ENCODE data around the gene ADD3.
"Not testable (repeated sequence)": the region's sequence is repeated elsewhere in the genome, so short reads cannot be mapped to it uniquely, and the experiment has no call there.

ADD3 gene

DNA sequence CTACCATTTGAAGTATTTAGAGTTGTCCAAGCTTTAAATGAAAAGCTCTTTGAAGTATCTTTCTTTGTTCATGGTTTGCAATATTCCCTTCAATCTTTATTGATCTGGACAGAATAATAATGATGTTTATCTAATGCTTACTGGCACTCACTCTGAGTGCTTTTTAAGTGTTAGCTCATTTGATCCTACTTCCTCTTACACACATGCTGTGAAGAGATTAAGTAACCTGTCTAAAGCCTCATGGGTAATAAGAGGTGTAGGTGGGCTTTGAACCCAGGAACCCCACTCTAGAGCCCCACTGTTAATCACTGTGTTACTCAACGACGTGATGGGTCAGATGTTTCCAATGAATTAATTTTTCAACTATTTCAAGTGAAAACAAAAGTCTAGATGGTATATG, 31.1 kb upstream of the ADD3 start:
- DNase-seq, result no peak

DNA sequence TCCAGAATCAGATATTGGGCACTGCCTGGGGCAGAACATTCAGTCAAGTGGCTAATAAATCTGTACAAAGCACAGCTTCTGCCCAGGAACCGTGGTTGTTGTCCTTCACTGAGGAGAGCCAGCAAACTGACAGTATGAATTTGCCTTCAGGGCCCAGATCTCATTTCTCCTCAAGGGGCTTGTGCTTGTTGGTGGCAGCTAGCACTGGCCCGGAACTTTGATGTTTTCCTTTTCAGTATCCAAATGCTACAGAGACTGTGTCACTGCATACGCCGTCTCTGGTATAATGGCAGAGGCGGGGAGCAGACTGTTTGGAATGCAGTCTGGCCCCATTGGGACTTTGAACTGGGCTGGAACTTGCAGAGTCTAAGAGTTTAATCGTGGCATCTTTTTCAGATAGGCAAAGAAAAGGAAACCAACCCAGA, 30.4 kb upstream of the ADD3 start:
- no peak for DNase-seq

DNA sequence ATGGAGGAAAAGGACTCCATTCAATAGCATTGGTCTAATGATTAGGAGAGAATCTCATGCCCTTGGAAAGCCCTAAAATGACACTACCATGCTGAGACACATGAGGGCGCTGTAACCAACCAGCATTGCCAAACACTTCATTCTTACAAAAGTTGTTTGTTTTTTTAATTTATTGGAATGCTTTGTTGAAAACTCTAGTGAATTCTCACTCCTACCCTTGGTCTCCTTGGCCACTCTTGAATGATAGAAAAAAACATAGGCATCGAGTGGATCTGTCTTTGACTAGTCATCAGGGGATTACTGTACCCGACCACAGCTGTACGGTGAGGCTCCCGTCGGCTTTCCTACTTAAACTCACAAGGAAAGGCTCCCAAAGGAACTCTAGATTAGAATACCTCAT, 29.3 kb upstream of the ADD3 start:
- no peak for DNase-seq

DNA sequence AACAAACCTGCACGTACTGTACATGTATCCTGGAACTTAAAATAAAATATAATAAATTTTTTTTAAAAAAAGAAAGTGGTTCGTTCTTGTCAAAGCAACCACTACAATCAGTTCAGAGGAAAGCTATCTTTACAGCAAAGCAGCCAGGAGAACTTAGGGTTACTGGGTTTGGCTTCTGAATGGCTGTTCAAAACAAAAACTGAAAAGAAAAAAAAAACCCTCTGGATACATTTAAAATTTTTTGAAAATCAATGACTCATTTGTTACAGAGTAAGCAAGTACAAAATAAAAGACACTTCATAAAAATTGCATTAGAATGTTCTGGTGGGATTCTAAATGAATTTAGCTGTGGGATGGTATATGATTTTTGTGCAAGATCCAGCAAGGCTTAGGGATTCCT, 28.6 kb upstream of the ADD3 start:
- no peak for DNase-seq

DNA sequence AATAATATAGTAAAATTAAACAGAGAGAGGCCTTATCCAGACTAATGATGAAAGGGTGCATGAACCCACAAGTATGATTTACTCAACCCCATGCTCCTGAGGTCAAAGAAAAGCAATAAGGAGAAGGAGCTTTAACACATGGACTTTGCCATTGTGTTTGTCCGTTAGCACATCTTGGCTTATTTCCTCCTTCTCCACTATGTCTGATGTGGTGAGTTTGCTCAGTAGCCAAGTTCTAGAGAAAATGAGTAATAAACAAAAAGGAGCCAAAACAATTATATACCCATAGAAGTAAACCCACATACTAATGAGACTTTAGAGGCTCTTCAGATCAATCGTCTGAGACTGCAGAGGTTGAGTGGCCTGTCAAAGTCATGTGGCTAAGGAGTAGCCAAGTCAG, 26.1 kb upstream of the ADD3 start:
- no peak for DNase-seq

DNA sequence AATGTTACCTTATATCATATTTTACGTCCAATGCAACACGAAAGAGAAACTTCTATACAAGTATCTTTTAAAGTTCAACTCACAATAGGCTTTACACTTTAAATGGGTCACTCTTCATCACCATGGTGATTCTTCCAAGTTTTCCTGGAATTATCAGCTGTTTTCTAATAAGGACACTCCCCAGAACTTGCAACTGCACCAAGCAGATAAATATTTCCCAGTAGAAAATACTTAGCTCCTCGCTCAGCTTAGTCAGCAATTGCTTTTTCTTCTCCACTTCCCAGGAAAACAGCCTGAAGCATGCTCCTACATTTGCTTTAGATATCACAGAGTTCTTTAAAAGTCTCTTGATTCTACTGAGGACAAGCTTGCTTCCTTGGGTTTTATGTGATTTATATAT, 25.7 kb upstream of the ADD3 start:
- DNase-seq, result no peak

DNA sequence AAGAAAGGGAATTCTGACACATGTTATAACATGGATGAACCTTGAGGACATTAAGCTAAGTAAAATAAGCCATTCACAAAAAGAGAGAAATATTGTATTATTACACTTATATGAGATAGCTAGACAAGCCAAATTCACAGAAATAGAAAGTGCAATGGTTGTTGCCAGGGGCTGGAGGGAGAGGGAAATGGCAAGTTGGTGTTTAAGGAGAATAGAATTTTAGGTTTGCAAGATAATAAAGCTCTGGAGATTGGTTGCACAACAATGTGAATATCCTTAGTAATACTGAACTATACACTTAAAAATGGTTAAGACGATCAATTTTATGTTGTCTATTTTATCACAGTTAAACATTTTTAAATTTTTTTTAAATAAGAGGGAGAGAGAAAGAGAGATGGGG, 25.0 kb upstream of the ADD3 start:
- no peak for DNase-seq

DNA sequence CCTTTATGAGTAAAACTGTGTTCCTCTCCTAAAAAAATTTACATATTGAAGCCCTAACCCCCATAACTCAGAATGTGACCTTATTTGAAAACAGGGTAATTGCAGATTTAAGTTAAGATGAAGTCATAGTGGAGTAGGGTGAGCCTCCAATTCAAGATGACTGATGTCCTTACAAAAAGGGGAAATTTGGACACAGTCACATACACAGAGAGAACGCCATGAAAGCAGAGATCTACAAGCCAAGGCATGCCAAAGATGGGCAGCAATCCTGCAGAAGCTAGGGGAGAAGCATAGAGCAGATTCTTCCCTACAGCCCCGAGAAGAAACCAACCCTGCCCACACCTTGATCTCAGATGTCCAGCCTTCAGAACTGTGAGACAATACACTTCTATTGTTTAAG, 23.8 kb upstream of the ADD3 start:
- no peak for DNase-seq

DNA sequence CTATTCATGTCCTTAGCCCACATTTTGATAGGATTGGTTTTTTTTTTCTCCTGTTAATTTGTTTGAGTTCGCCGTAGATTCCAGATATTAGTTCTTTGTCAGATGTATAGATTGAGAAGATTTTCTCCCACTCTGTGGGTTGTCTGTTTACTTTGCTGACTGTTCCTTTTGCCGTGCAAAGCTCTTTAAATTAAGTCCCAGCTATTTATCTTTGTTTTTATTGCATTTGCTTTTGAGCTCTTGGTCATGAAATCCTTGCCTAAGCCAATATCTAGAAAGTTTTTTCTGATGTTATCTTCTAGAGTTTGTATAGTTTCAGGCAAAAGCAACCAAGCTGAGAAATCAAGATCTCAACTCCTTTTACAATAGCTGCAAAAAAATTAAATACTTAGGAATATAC, 22.0 kb upstream of the ADD3 start:
- DNase-seq, result not testable (repeated sequence)

DNA sequence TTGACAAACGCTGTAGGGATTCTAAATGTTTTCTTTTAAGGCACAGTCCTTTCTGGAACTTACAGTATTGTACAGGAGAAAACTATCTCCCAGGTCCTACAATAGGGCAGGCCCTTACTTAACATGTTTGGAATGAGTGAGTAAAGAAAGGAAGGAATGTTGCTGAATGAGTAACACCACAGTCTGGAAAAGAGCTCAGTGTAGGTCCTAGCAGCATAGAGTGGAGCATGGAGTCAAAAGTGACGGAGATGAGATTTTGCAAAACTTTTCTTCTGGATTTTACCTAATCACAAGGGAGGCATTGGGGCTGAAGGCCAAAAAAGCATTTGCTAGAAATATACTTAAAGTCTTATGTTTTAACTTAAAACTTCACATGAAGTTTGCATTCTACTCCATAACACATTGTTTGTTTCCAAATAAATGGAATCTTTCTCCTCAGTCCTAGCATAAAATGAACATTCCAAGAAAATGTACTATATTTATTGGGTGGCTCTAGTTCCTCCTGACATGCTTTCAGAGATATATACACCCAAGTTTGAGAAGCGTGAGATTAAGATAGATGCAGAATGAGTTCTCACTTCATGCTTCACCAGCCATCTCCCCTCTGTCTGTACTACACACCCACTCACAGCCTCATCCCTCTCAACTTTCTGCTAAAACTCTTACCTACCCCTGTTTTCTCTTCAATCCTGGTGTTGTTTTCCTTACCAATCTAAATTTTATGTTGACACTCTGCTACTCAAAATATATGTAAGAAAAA, 20.2 kb upstream of the ADD3 start:
- DNase-seq, result no peak

DNA sequence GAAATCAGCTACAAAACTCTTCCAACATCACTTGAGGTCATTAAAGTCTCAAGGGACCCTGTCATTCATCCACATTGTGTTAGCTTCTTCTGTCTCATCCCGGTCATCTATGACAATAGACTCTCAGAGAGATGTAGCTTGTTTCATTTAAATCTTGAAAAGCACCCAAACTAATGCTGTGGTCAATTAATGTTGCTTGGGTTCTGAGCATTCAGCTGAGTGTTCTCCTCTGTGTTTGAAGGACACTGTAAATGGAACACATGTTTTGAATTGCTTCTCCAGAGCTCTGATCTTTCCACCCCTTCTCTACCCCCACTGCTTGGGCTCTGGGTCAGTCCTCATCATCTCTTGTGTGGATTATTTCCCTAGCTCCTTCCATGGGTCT, 19.6 kb upstream of the ADD3 start:
- no peak for DNase-seq

DNA sequence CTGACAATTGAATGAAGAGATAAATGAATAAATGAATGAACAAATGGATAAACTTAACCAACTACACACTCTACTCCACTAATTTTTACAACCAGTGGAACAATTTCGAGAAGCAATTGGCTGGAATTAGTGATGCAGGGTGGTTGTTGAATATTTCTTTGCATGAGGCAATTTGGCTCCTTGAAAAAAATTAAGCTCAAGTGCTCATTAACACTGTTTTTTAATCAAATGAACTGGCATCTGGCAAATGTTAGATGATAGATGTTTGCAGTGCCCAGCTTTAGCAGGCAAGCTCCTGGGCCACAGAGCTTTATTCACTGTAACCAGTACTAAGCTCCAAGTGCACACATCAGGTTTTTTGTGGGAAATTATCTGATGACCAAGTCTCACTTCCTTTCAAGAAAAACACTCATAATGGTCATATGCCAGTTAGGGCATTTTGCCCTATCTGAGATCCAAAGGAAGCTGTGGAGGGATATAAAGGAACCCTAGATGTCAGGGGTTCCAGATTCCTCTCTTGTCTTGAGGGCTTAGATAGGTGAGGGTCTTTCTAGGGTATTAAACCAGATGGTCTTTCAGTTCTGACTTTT, 16.4 kb upstream of the ADD3 start:
- DNase-seq, result no peak

DNA sequence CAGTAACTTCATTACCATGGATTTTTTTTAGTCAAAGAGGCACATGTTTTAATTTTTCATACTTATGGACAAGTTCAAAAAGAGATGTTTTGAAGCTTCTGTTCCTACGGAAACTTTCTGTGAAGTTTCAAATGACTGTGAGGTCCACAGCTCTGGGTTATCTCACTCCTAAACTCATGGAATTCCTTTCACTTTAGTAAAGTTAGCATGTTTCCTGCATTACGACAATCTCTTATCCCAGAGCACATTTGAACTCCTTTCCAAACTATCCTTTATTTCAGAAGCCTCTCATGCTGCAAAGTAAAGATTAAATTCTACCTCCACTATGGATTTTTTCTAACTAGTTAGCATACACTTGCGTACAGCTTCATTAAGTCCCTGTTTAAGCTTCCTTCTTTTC, 15.3 kb upstream of the ADD3 start:
- DNase-seq, result no peak

DNA sequence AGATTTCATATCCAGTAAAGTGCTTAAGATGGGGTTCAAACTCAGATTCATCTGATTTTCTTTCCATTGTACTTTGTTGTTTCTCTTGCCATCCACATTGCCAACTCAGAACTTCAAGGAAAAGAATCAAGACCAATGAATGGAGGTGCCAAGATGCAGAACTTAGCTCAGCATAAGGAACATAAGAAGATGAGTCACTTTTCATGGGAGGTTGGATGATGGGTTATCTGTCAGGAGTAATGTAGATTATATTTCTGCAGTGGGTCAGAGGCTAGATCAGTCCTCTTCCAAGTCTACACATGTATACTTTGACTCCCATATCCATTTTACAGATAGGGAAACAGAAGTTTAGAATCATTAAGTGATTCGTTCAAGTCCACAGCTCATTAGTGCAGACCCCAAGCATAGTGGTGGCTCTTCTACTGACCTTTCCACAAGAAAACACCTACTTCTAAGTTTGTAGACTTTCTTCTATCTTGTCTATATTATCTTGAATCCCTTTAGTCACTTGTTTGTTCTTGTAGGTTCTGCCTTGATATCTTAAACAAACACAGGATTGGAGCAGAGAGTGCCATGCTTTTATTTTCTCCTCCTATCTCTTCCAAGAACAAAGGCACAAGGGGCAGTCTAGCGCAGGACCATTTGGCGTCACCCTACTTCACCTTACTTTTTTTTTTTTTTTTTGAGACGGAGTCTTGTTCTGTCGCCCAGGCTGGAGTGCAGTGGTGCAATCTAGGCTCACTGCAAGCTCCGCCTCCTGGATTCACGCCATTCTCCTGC, 14.0 kb upstream of the ADD3 start:
- DNase-seq, result no peak

DNA sequence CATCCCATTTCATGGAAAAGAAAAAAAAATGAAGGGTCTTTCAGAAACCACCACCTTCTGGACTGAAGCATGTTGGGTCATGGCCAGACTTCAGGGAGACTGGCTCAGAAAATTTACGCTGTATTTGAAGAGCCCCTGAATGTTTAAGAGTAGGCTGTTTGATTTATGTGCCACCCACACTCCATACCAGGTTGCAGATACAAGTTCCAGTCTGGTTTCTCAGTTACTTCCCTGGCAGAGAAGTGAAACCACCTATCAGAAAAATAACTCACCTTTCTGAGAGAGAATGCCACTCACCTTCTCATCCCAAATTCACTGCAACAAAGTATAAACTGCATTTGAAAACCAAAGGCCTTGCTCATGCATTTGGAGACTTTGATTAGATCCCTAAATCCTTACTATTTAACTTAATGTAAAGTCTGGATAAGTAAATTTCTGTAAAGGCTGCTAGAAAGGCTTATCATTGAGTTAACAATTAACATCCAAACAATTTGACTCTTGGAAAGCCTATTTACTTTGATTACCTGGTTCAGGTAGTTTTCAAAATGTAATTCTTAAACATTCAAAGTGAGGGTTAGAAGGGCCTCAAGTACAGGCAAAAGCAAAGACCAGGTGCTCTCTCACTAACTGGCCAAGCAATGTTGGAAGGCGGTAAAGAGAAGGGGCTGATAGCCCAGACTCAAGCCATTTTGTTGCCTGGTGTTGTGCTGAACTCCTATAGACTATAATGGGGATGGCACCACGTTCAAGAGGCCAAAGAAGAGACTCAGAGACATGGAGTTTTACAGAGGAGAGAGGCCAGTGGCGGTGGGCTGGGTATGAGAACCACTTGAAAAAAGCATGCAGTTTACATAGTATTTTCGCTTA, 12.8 kb upstream of the ADD3 start:
- DNase-seq, result no peak

DNA sequence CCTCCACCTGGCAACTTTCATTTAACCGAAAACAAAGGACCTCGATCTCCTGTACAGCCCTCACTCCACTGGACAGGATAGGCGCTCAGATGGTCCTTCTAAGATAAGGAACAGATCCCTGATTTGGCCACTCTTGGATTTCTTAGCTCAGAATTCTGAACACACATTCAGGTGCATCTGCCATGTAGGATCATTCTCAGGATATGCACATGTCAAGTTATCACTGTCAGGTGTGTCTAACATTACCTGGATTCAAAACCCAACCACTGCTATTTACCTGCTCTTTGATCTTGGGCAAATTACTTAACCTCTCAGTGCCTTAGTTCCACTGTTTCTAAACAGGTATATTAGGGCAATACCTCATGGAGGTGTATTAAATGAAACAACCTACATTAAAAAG, 12.2 kb upstream of the ADD3 start:
- DNase-seq, result no peak

DNA sequence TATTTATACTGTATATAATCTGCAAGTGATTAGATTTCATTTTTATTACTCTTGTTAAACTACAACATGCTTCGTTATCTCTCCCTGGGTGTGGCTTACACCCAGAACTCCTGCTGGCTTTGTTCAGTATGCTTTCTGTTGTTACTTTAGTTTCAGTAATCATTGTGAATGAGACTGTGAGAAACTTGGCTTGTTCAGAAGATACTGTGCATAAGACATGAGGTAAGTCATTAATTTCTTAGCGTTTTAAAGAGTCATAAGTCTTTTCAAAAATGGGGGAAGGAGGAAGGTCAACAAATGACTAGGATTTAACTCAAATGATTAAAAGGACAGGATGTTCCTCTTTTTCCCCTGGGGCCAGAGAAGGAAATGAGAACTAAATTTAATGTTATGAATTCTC, 11.6 kb upstream of the ADD3 start:
- DNase-seq, result no peak

DNA sequence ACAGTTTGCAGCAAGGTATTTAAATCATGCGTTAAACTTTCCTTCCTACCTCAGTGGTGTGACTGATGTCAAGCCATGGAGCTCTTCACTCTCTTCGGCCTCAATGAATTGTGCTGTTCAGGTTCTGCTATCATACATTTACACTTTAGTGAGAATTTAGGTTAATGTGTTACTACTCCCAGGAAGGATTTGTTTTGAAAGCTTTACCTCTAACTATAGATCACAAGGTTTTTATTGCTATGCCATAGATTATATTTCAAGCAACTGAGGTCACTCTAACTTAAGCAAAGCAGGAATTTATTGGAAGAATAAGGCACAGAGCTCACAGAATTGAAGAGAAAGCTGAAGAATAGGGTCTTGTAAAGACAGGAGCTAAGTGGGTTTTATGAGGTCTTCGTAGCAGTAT, 11.0 kb upstream of the ADD3 start:
- DNase-seq, result no peak

DNA sequence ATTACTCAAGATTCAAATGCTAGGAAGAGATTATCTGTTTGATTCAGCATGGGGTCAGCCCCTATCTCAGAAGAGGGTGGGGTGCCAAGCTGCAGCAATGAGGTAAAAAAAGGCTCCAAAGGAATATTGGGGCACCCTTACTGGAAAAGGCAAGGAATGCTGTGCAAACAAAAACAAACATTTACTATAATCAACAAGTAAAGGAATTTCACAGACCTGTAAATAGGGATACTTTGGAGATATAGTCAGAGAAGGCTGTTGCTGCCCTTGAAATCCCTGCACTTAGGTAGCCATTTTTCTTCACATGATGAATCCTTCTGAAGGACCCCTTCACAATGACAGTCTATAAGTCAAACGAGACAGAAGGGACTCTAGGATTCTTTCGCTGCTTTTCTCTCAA, 10.6 kb upstream of the ADD3 start:
- DNase-seq, result no peak

DNA sequence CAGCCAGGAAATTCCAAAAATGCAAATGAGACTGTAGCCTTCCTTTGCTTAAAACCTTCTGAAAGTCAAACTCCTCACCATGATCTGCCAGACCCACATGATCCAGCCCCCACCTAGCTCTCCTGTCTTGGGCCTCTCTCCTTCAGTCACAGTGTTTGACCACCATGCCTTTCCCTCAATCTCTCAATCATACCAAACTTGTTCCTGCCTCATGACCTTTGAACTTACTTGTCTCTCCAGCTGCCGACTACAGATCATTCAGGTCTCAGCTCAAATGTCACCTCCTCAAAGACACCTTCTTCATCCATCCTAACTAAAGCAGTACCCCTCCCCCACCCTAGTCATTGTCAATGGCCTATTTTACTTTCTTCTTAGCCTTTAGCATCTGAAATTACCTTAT, 9.3 kb upstream of the ADD3 start:
- DNase-seq, result no peak

DNA sequence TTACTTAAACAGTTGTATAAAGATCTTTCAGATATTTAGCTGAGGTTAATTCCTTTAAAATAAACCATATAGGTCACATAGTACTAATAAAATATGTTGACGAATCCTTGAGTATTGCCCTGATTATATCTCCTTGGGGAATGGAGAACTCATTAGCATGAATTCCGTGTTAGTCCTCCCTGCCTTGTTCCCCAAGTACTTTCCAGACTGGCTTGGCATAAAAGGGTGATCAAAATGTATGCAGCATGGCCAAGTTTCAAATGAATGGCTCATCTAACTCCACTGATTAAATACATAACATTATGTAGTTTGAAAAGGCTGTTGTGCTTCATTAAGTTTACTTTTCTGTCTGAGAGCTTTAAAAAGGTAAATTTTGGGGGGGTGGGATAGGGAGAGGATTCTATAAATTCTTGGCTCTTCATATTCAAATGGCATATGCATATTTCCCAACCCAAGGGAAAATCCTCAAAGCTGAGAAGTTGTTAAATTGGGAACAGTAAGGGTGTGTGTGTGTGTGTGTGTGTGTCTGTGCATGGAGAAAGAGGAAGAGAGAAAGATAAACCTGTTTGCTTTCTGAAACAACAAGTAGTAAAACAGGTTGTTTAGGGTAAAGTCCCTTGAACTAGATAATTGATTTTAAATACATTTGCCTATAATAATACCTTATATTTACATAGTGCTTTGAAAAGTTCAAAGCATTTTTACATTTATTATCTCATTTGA, 4.8 kb upstream of the ADD3 start:
- no peak for DNase-seq

DNA sequence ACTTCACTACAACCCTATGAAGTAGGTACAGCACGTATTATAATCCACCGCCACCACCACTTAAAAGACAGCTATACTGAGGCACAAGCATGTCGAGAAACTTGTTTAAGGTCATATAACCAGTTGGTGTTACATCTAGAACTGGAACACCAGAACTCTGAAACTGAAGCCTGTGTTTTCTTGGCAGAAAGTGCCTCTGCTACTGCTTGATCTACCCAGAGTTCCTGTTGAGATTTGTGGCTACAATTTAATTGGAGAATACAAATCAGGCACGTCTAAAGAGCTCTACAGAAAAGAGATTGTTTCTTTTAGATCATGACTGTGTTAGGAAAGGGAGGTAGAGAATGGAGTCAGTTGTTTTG, 4.3 kb upstream of the ADD3 start:
- DNase-seq, result no peak

DNA sequence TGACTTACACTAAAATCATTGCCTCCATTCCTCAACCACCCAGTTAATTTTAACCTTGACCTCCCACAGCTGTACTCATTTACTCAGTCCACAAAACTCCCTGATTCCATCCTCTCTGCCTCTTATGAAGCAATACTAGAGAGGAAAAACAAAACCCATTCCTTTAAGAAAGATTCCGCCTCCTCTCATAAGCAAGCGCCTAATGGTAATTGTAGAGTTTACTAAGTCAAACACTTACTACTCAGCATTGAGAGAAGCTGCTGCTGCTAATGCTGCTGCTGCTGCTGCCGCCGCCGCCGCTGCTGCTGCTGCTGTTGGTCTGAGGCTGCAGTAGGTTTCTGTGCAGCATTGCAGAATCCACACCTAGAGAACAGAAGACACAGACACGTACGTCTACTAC, 2.1 kb upstream of the ADD3 start:
- no peak for DNase-seq
